HepG2 (cell line): ENCODE data around the gene NCKAP1. TPM values are rescaled to one million over a fixed set of nuclear protein-coding genes. Genes with fewer than 3 reads are reported as not detected.

Experiments
- ATAC-seq: fragments of 200-7000 bp; cut with Tn5 transposase; 3 replicates; pipeline ENCODE4 v1.9.1; 2020; ENCODE audit warnings: mild to moderate bottlenecking, moderate library complexity
- BruUV-seq: library from RNA; stranded (reverse); fragments of 400-500 nt; replicated peaks from 2 replicates; lab custom pipeline; 2021; lab: Mats Ljungman, UMichigan
- CTCF ChIA-PET: fragments of 300-600 bp; formaldehyde crosslinking; extraction: SDS; loops from one replicate; lab custom pipeline; 2021; ENCODE audit warnings: low total read pairs, inconsistent platforms, low intra/inter-chr PET ratio; lab: Yijun Ruan, JAX
- POLR2A ChIA-PET: fragments of 350-600 bp; sonication (Branson Sonifier 250); formaldehyde crosslinking; loops from one replicate; lab custom pipeline; 2020; ENCODE audit warnings: antibody characterized with exemption, inconsistent platforms; lab: Yijun Ruan, JAX
- DNase-seq: peaks from one replicate; pipeline ENCODE4 v3.0.0-alpha.2; 2015; ENCODE audit warnings: low spot score
- FAIRE-seq: peaks from 3 replicates; lab custom pipeline; 2011; peaks lifted over from hg19 to GRCh38; lab: Jason Lieb, UNC
- H2AFZ ChIP-seq: one replicate; pipeline ENCODE4 v1.6.1; 2011; ENCODE audit warnings: low read length, inconsistent platforms
- H3K27ac ChIP-seq: fragments of 300-600 bp; 3 replicates; pipeline ENCODE4 v1.8.0; 2011; ENCODE audit warnings: mixed run types, mild to moderate bottlenecking, mixed read lengths, low read length, inconsistent platforms; ENCODE audit not compliant: insufficient read depth; ENCODE audit errors: extremely low read length
- H3K27me3 ChIP-seq, 2 experiments: fragments of 200-600 bp in 1 of 2; 2 replicates in 1 of 2; 3 replicates in 1 of 2; pipeline versions ENCODE4 v1.6.0 to v1.8.0; 2011; ENCODE audit warnings: low read length in 2 of 2, mild to moderate bottlenecking in 2 of 2, moderate library complexity in 2 of 2, inconsistent platforms in 1 of 2; ENCODE audit not compliant: insufficient read depth in 2 of 2, control insufficient read depth in 1 of 2
- H3K36me3 ChIP-seq, 2 experiments: fragments of 200-600 bp in 1 of 2; replicated peaks in 1 of 2; 2 replicates in 1 of 2; 3 replicates in 1 of 2; pipeline versions ENCODE4 v1.5.1 to v1.8.0; 2011; ENCODE audit warnings: low read length in 2 of 2, inconsistent platforms in 1 of 2; ENCODE audit not compliant: insufficient read depth in 2 of 2, control insufficient read depth in 1 of 2
- H3K4me1 ChIP-seq: 2 replicates; pipeline ENCODE4 v1.5.1; 2012; ENCODE audit warnings: low read length, inconsistent platforms; ENCODE audit not compliant: insufficient read depth
- H3K4me2 ChIP-seq: 2 replicates; pipeline ENCODE4 v1.6.0; 2011; ENCODE audit warnings: low read depth, low read length, inconsistent platforms
- H3K4me3 ChIP-seq, 3 experiments: fragments of 200-600 bp in 1 of 3; sonication (generic), shearing (Covaris generic) in 1 of 3; replicated peaks in 1 of 3; 2 replicates each; pipeline ENCODE4 v1.5.1; 2011 to 2016; ENCODE audit warnings: low read length in 3 of 3, inconsistent platforms in 2 of 3, low read depth in 2 of 3, mild to moderate bottlenecking in 2 of 3, control low read depth in 1 of 3, mixed read lengths in 1 of 3; ENCODE audit not compliant: insufficient read depth in 1 of 3
- H3K79me2 ChIP-seq: one replicate; pipeline ENCODE4 v1.6.1; 2011; ENCODE audit warnings: low read length, inconsistent platforms; ENCODE audit not compliant: insufficient read depth
- H3K9ac ChIP-seq: 2 replicates; pipeline ENCODE4 v1.6.0; 2011; ENCODE audit warnings: mild to moderate bottlenecking, low read depth, low read length, inconsistent platforms; ENCODE audit not compliant: insufficient read depth
- H3K9me3 ChIP-seq: 2 replicates; pipeline ENCODE4 v1.5.1; 2012; ENCODE audit warnings: mild to moderate bottlenecking, low read length
- H4K20me1 ChIP-seq: 2 replicates; pipeline ENCODE4 v1.6.0; 2011; ENCODE audit warnings: inconsistent platforms, mild to moderate bottlenecking, low read length, moderate library complexity; ENCODE audit not compliant: insufficient read depth
- BORCS8-MEF2B ChIP-seq: sonication (generic); formaldehyde crosslinking; IDR thresholded peaks from 2 replicates; pipeline ENCODE4 v1.8.0; 2022; ENCODE audit warnings: mild to moderate bottlenecking, missing genetic modification reagents
- CEBPG ChIP-seq: IDR thresholded peaks from 2 replicates; pipeline ENCODE4 v1.6.1; 2016
- CTCF ChIP-seq: sonication (generic); formaldehyde crosslinking; IDR thresholded peaks from 2 replicates; pipeline ENCODE4 v1.5.0; 2020; ENCODE audit warnings: mild to moderate bottlenecking, missing genetic modification reagents, moderate library complexity
- FOXO1 ChIP-seq: sonication (generic); formaldehyde crosslinking; IDR thresholded peaks from 2 replicates; pipeline ENCODE4 v1.4.0; 2020; ENCODE audit warnings: missing genetic modification reagents
- GMEB2 ChIP-seq: IDR thresholded peaks from 2 replicates; pipeline ENCODE4 v1.6.1; 2016; ENCODE audit warnings: missing biosample characterization, missing genetic modification reagents, low read depth
- MBNL3 ChIP-seq: fragments of 250-450 bp; sonication (Bioruptor Pico); conservative IDR thresholded peaks from 2 replicates; pipeline ENCODE4 v1.8.0; 2022; ENCODE audit warnings: mild to moderate bottlenecking, inconsistent platforms
- MEIS2 ChIP-seq: sonication (generic); formaldehyde crosslinking; IDR thresholded peaks from 2 replicates; pipeline ENCODE4 v1.9.0; 2021; ENCODE audit warnings: mild to moderate bottlenecking, missing genetic modification reagents
- MIXL1 ChIP-seq: IDR thresholded peaks from 2 replicates; pipeline ENCODE4 v1.6.1; 2016
- SMC3 ChIP-seq: IDR thresholded peaks from 2 replicates; pipeline ENCODE4 v1.6.1; 2011; ENCODE audit warnings: low read length, improper control_type of control experiment
- SOX6 ChIP-seq, 2 experiments: fragments of 450-650 bp in 1 of 2; sonication (generic) in 1 of 2; formaldehyde crosslinking in 1 of 2; IDR thresholded peaks; 2 replicates each; pipeline versions ENCODE4 v1.4.0 to v1.6.1; 2017 to 2020; ENCODE audit warnings: antibody characterized with exemption in 1 of 2, mild to moderate bottlenecking in 1 of 2, missing genetic modification reagents in 1 of 2
- STAG1 ChIP-seq: sonication (generic); formaldehyde crosslinking; IDR thresholded peaks from 2 replicates; pipeline ENCODE4 v1.4.0; 2020; ENCODE audit warnings: missing genetic modification reagents
- TRIM24 ChIP-seq: sonication (generic); formaldehyde crosslinking; IDR thresholded peaks from 2 replicates; pipeline ENCODE4 v1.8.0; 2022; ENCODE audit warnings: mild to moderate bottlenecking, missing genetic modification reagents
- ZFP82 ChIP-seq: sonication (generic); formaldehyde crosslinking; IDR thresholded peaks from 2 replicates; pipeline ENCODE4 v1.5.1; 2020; ENCODE audit warnings: mild to moderate bottlenecking, missing genetic modification reagents, borderline replicate concordance
- ZNF780A ChIP-seq: sonication (generic); formaldehyde crosslinking; IDR thresholded peaks from 2 replicates; pipeline ENCODE4 v1.8.0; 2022; ENCODE audit warnings: mild to moderate bottlenecking, missing genetic modification reagents, moderate library complexity
- WGBS: methylation state at CpG from one replicate; pipeline ENCODE4 v1.1.6; 2017; ENCODE audit warnings: low lambda C conversion rate; 5-methylcytosine and 5-hydroxymethylcytosine counted together
- in situ Hi-C: cut with HindIII; loops from 2 replicates; pipeline ENCODE4 v1.10.0; 2017; ENCODE audit warnings: low pct_unique_long_range_greater_than_20kb; ENCODE audit not compliant: extremely low pct_ligation_motif_present
- intact Hi-C: fragments of 100-400 bp; cut with micrococcal nuclease; formaldehyde crosslinking; loops from one replicate; pipeline ENCODE4 v1.10.0; 2022; ENCODE audit not compliant: unreplicated experiment
- polyA plus RNA-seq, 8 experiments: library from polyadenylated mRNA; depleted of rRNA in 3 of 8; stranded (reverse) in 7 of 8; unstranded in 1 of 8; fragments of >200 nt; fragmentation: Illumina TruSeq in 4 of 8; extraction: Trizol in 4 of 8; gene quantifications; 2 replicates each; pipeline versions ENCODE4 v1.2.1 to v1.2.3, GENCODE V29; 2011 to 2016; ENCODE audit warnings: low read depth in 4 of 8, missing spikeins in 1 of 8, mixed read lengths in 1 of 8; ENCODE audit not compliant: insufficient read depth in 1 of 8
- total RNA-seq, 5 experiments: library from RNA; depleted of rRNA; stranded (reverse); fragments of >200 nt; fragmentation: Illumina TruSeq; extraction: Trizol; gene quantifications; 2 replicates each; pipeline ENCODE4 v1.2.3, GENCODE V29; 2016; ENCODE audit warnings: low read depth in 1 of 5
- TF ChIP-seq, protein P1 (sequence below): conservative IDR thresholded peaks from 2 replicates; pipeline ENCODE4 v1.6.1; 2018; ENCODE audit warnings: missing genetic modification reagents

The NCKAP1 gene
- total and polyA plus RNA-seq, 2 of the 13 experiments (the other 11 are each of a cell fraction or from before 2014, with no cell fraction given): 72.1 to 96.3 TPM

DNA sequence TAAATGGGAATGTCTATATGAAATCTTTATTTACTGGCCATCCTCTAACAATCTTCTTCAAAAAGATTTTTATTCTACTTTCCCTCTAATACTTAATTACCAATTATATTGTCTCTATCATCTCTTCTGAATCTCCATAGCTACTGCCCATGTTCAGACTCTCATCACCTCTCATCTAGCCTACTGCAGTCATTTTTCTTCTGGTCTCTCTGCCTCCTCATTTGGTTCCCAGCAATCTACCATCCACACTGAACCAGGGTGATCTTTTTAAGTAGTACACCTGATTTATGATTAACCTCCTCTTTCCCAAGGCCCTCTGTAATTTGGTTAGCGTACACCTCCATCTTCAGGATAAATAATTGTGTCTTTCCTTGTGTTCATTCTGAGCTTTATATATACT, 57.6 kb downstream of the NCKAP1 start:
- Histone ChIP-seq H4K20me1 (no peaks in the 10 kb centered on the region), H3K27me3 (no peaks in the 10 kb centered on the region), H3K27ac (no peak overlapping the region)
- BruUV-seq: no TSS peak
- no peak for TF ChIP-seq ZNF780A (CRISPR knock-in tag)
- TF ChIP-seq TRIM24: no peak
- no peak for TF ChIP-seq BORCS8-MEF2B (CRISPR knock-in tag)
- TF ChIP-seq, protein P1, sequence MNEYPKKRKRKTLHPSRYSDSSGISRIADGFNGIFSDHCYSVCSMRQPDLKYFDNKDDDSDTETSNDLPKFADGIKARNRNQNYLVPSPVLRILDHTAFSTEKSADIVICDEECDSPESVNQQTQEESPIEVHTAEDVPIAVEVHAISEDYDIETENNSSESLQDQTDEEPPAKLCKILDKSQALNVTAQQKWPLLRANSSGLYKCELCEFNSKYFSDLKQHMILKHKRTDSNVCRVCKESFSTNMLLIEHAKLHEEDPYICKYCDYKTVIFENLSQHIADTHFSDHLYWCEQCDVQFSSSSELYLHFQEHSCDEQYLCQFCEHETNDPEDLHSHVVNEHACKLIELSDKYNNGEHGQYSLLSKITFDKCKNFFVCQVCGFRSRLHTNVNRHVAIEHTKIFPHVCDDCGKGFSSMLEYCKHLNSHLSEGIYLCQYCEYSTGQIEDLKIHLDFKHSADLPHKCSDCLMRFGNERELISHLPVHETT (CRISPR knock-in tag): no peak
- no peak for TF ChIP-seq ZFP82 (CRISPR knock-in tag)
- TF ChIP-seq, all 625 proteins: peak for 0
- POLR2A ChIA-PET: interaction anchor here (1.5 kb wide), 1 partner anchor 213 kb away, joined by 3 read pairs; no protein-coding TSS in a partner anchor
- Histone ChIP-seq H2AFZ (no peak overlapping the region), H3K79me2 (no peaks in the 10 kb centered on the region), H3K9me3 (no peaks in the 10 kb centered on the region), H3K4me3 (no peak overlapping the region), H3K9ac (no peak overlapping the region), H3K4me2 (no peak overlapping the region), H3K4me1 (no peaks in the 10 kb centered on the region), H3K36me3 (peaks cover 10 to 56% of the 10 kb centered on the region in 2 experiments; a peak in 4 of 5 replicates)
- 98% methylated on average over 1 of the region's 1 CpG for WGBS
- peak; percentile 34; the same call in 2 of the 3 replicates for ATAC-seq
- intact Hi-C loops (loop anchor here (1.0 to 2.0 kb wide), 4 partner anchors 196 to 314 kb away; no protein-coding TSS in a partner anchor), in situ Hi-C loops (no loop called here)
- FAIRE-seq: no peak
- CTCF ChIA-PET: interaction anchor here (0.8 to 4.0 kb wide), 4 partner anchors 196 to 314 kb away, joined by 5 to 24 read pairs (median 17); no protein-coding TSS in a partner anchor
- DNase-seq: no peak

DNA sequence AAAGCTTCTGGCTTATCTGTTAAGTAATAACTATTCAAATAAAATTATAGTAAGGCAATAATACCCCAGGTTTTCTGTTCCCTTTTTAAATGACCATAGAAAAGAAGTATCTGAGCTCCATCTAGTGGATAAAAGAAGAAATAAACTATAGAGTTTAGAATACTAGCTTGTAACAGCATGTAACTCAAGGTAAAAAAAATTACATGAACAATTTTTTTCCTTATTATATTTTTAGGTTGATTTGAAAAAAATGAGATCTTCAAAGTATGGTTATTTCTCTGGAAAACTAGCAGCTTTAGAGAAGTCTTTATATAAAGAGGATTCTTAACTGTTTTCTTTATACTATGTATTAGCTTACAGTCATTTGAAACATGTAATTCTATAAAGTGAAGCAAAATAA, 58.1 kb downstream of the NCKAP1 start:
- DNase-seq (peak; percentile 36), ATAC-seq (peak; percentile 79), FAIRE-seq (no peak)
- POLR2A ChIA-PET: interaction anchor here (1.5 kb wide), 1 partner anchor 213 kb away, joined by 3 read pairs; no protein-coding TSS in a partner anchor
- H3K27ac ChIP-seq: no peak overlapping the region
- intact Hi-C loops (loop anchor here (1.0 to 2.0 kb wide), 4 partner anchors 196 to 313 kb away; no protein-coding TSS in a partner anchor), in situ Hi-C loops (no loop called here)
- no peak overlapping the region for H3K9ac ChIP-seq
- no peak overlapping the region for H3K4me2 ChIP-seq
- H3K36me3 ChIP-seq: peaks cover 12 to 56% of the 10 kb centered on the region in 2 experiments; a peak in 4 of 5 replicates
- H3K4me1 ChIP-seq: no peaks in the 10 kb centered on the region
- H3K4me3 ChIP-seq: no peak overlapping the region
- no peaks in the 10 kb centered on the region for H3K27me3 ChIP-seq
- no peaks in the 10 kb centered on the region for H3K79me2 ChIP-seq
- CTCF ChIA-PET: interaction anchor here (0.8 to 4.0 kb wide), 5 partner anchors 195 to 313 kb away, joined by 3 to 24 read pairs (median 15); no protein-coding TSS in a partner anchor
- H4K20me1 ChIP-seq: no peaks in the 10 kb centered on the region
- BruUV-seq: no TSS peak
- no peak overlapping the region for H2AFZ ChIP-seq
- no peaks in the 10 kb centered on the region for H3K9me3 ChIP-seq
- peak; percentile 45 for TF ChIP-seq CTCF (CRISPR knock-in tag)
- TF ChIP-seq SOX6 (IDR thresholded peaks at IDR 0.05): no peak
- TF ChIP-seq SOX6 (CRISPR knock-in tag; IDR thresholded peaks at IDR 0.05): no peak
- TF ChIP-seq MBNL3 (CRISPR knock-in tag): no peak
- TF ChIP-seq SMC3: peak; percentile 35; the same call in 1 of the 2 replicates
- TF ChIP-seq FOXO1: no peak
- TF ChIP-seq GMEB2 (CRISPR knock-in tag): no peak
- TF ChIP-seq CEBPG (CRISPR knock-in tag): no peak
- TF ChIP-seq STAG1: peak; percentile 75
- TF ChIP-seq MIXL1: no peak
- no peak for TF ChIP-seq MEIS2 (CRISPR knock-in tag)
